ENCODE data around the gene AHRR. TPM values are rescaled to one million over a fixed set of nuclear protein-coding genes. Genes with fewer than 3 reads are reported as not detected.

Gene AHRR
- total RNA-seq, 1 donor from 2014 or later, result 10.5 TPM

GRCh38 chr5:310516-310915 lies 11.0 kb upstream of the AHRR start:
- Mint-ChIP-seq H3K9me3 (ENCODE audit: unreplicated experiment) (no peaks in the 10 kb centered on the region), H3K27ac (ENCODE audit: unreplicated experiment) (no peak overlapping the region), H3K27me3 (ENCODE audit: low read depth, unreplicated experiment) (no peaks in the 10 kb centered on the region), H3K36me3 (ENCODE audit: low read depth, unreplicated experiment) (peaks cover 26% of the 10 kb centered on the region), H3K4me1 (ENCODE audit: low read depth, unreplicated experiment) (peaks cover 6% of the 10 kb centered on the region), H3K4me3 (ENCODE audit: unreplicated experiment) (no peak overlapping the region)
- H3K27ac ChIP-seq (ENCODE audit: low read depth, low read length), result peak overlapping the region; percentile 18
- peaks cover 92% of the 10 kb centered on the region for H4K20me1 ChIP-seq (ENCODE audit: insufficient read depth, low read length)
- H3K36me3 ChIP-seq (ENCODE audit: insufficient read depth, low read length), result peaks cover 6% of the 10 kb centered on the region
- peaks cover 19% of the 10 kb centered on the region for H3K79me2 ChIP-seq (ENCODE audit: insufficient read depth, low read length)
- FAIRE-seq (no peak), DNase-seq (ENCODE audit: low read depth) (no peak)
- no peak overlapping the region for H3K4me3 ChIP-seq (ENCODE audit: insufficient read depth, low read depth, low read length)
- no peak for TF ChIP-seq EZH2 (IDR thresholded peaks at IDR 0.05; ENCODE audit: insufficient read depth, low read length)
- no peaks in the 10 kb centered on the region for H3K9me3 ChIP-seq (ENCODE audit: insufficient read depth, low read depth, low read length)
- H2AFZ ChIP-seq (ENCODE audit: low read depth, low read length), result no peak overlapping the region
- no peaks in the 10 kb centered on the region for H3K27me3 ChIP-seq (ENCODE audit: insufficient read depth, low read length)
- no peak overlapping the region for H3K9ac ChIP-seq (ENCODE audit: low read length)
- peak overlapping the region; percentile 53 for H3K4me2 ChIP-seq (ENCODE audit: low read length)
- H3K4me1 ChIP-seq (ENCODE audit: insufficient read depth, low read length), result peaks cover 25% of the 10 kb centered on the region

DNA sequence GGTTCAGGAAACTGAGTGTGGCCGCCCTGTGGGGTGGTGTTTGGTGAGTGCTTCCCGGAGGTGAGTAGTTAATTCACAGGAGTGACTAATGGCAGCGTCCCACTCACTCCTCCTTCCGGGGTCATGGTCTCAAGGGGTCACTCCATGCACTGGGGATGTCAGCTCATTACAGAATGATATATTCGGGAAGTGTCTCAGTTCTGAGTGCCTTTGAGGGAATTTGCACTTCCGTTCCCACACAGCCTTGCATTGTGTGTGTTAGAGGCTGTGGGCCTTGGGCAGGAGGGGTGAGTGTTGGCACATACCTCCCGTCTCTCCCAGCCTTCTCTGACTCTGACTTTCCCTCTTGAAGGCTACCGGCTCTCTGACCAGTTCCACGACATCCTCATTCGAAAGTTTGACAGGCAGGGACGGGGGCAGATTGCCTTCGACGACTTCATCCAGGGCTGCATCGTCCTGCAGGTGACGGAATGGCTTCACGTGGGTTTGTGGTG lies 10.5 kb upstream of the AHRR start:
- Mint-ChIP-seq H3K27me3 (ENCODE audit: low read depth, unreplicated experiment) (no peaks in the 10 kb centered on the region), H3K4me3 (ENCODE audit: unreplicated experiment) (no peak overlapping the region), H3K9me3 (ENCODE audit: unreplicated experiment) (no peaks in the 10 kb centered on the region), H3K36me3 (ENCODE audit: low read depth, unreplicated experiment) (peaks cover 24% of the 10 kb centered on the region), H3K4me1 (ENCODE audit: low read depth, unreplicated experiment) (peaks cover 6% of the 10 kb centered on the region), H3K27ac (ENCODE audit: unreplicated experiment) (no peak overlapping the region)
- Histone ChIP-seq H3K4me1 (ENCODE audit: insufficient read depth, low read length) (peaks cover 25% of the 10 kb centered on the region), H3K9ac (ENCODE audit: low read length) (peak overlapping the region; percentile 17), H3K4me2 (ENCODE audit: low read length) (peak overlapping the region; percentile 53), H4K20me1 (ENCODE audit: insufficient read depth, low read length) (peaks cover 92% of the 10 kb centered on the region), H3K27me3 (ENCODE audit: insufficient read depth, low read length) (no peaks in the 10 kb centered on the region), H3K79me2 (ENCODE audit: insufficient read depth, low read length) (peaks cover 19% of the 10 kb centered on the region), H3K36me3 (ENCODE audit: insufficient read depth, low read length) (peaks cover 6% of the 10 kb centered on the region), H3K4me3 (ENCODE audit: insufficient read depth, low read depth, low read length) (no peak overlapping the region), H3K27ac (ENCODE audit: low read depth, low read length) (peak overlapping the region; percentile 28), H3K9me3 (ENCODE audit: insufficient read depth, low read depth, low read length) (no peaks in the 10 kb centered on the region), H2AFZ (ENCODE audit: low read depth, low read length) (no peak overlapping the region)
- FAIRE-seq (no peak), DNase-seq (ENCODE audit: low read depth) (peak; percentile 53)
- TF ChIP-seq, protein P1, sequence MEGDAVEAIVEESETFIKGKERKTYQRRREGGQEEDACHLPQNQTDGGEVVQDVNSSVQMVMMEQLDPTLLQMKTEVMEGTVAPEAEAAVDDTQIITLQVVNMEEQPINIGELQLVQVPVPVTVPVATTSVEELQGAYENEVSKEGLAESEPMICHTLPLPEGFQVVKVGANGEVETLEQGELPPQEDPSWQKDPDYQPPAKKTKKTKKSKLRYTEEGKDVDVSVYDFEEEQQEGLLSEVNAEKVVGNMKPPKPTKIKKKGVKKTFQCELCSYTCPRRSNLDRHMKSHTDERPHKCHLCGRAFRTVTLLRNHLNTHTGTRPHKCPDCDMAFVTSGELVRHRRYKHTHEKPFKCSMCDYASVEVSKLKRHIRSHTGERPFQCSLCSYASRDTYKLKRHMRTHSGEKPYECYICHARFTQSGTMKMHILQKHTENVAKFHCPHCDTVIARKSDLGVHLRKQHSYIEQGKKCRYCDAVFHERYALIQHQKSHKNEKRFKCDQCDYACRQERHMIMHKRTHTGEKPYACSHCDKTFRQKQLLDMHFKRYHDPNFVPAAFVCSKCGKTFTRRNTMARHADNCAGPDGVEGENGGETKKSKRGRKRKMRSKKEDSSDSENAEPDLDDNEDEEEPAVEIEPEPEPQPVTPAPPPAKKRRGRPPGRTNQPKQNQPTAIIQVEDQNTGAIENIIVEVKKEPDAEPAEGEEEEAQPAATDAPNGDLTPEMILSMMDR (IDR thresholded peaks at IDR 0.05; ENCODE audit: insufficient read depth, low read depth, low read length), result no peak
- TF ChIP-seq EZH2 (IDR thresholded peaks at IDR 0.05; ENCODE audit: insufficient read depth, low read length), result no peak

- Mint-ChIP-seq H3K4me1 (ENCODE audit: low read depth, unreplicated experiment) (peaks cover 6% of the 10 kb centered on the region), H3K36me3 (ENCODE audit: low read depth, unreplicated experiment) (peaks cover 18% of the 10 kb centered on the region), H3K9me3 (ENCODE audit: unreplicated experiment) (no peaks in the 10 kb centered on the region), H3K4me3 (ENCODE audit: unreplicated experiment) (no peak overlapping the region), H3K27me3 (ENCODE audit: low read depth, unreplicated experiment) (no peaks in the 10 kb centered on the region), H3K27ac (ENCODE audit: unreplicated experiment) (no peak overlapping the region)
- TF ChIP-seq, protein P1 (IDR thresholded peaks at IDR 0.05; ENCODE audit: insufficient read depth, low read depth, low read length), result no peak
- no peak for TF ChIP-seq EZH2 (IDR thresholded peaks at IDR 0.05; ENCODE audit: insufficient read depth, low read length)
- Histone ChIP-seq H3K79me2 (ENCODE audit: insufficient read depth, low read length) (peaks cover 19% of the 10 kb centered on the region), H3K4me3 (ENCODE audit: insufficient read depth, low read depth, low read length) (no peak overlapping the region), H3K27me3 (ENCODE audit: insufficient read depth, low read length) (no peaks in the 10 kb centered on the region), H3K4me1 (ENCODE audit: insufficient read depth, low read length) (peaks cover 25% of the 10 kb centered on the region), H3K36me3 (ENCODE audit: insufficient read depth, low read length) (no peaks in the 10 kb centered on the region), H4K20me1 (ENCODE audit: insufficient read depth, low read length) (peaks cover 92% of the 10 kb centered on the region), H3K9me3 (ENCODE audit: insufficient read depth, low read depth, low read length) (no peaks in the 10 kb centered on the region), H3K27ac (ENCODE audit: low read depth, low read length) (no peak overlapping the region), H3K9ac (ENCODE audit: low read length) (no peak overlapping the region), H3K4me2 (ENCODE audit: low read length) (no peak overlapping the region), H2AFZ (ENCODE audit: low read depth, low read length) (no peak overlapping the region)
- DNase-seq (ENCODE audit: low read depth), result no peak
- FAIRE-seq, result no peak
Observed at GRCh38 chr5:311963-312362, 9.6 kb upstream of the AHRR start.
